Loucy (cell line): ENCODE measurements around the gene GPM6B.

ENCODE experiments used
- H2AFZ ChIP-seq: fragments of 200-600 bp; sonication (generic); 2 replicates; pipeline ENCODE4 v1.6.0; 2016; ENCODE audit warnings: antibody characterized with exemption, mild to moderate bottlenecking, low read length, moderate library complexity
- H3F3A ChIP-seq: fragments of 200-600 bp; 2 replicates; pipeline ENCODE4 v1.6.0; 2016; ENCODE audit warnings: antibody characterized with exemption, low read depth, mild to moderate bottlenecking
- H3K27me3 ChIP-seq: fragments of 200-600 bp; sonication (generic); 2 replicates; pipeline ENCODE4 v1.6.1; 2014; ENCODE audit warnings: low read length, mild to moderate bottlenecking; ENCODE audit not compliant: insufficient read depth, poor library complexity, severe bottlenecking
- H3K36me3 ChIP-seq: fragments of 200-600 bp; sonication (generic); 2 replicates; pipeline ENCODE4 v1.6.1; 2016; ENCODE audit warnings: low read length; ENCODE audit not compliant: insufficient read depth
- H3K4me1 ChIP-seq: fragments of 200-600 bp; sonication (generic); 2 replicates; pipeline ENCODE4 v1.5.1; 2014; ENCODE audit warnings: low read length, mild to moderate bottlenecking; ENCODE audit not compliant: insufficient read depth, poor library complexity, severe bottlenecking
- H3K4me2 ChIP-seq: fragments of 200-600 bp; sonication (generic); 2 replicates; pipeline ENCODE4 v1.6.0; 2014; ENCODE audit warnings: antibody characterized with exemption, low read length, low read depth, mild to moderate bottlenecking; ENCODE audit not compliant: poor library complexity, severe bottlenecking
- H3K4me3 ChIP-seq: fragments of 200-600 bp; sonication (generic); 2 replicates; pipeline ENCODE4 v1.5.1; 2014; ENCODE audit warnings: low read length, mild to moderate bottlenecking, mixed read lengths; ENCODE audit not compliant: poor library complexity, severe bottlenecking
- H3K79me2 ChIP-seq: fragments of 200-600 bp; sonication (generic); 2 replicates; pipeline ENCODE4 v1.6.1; 2014; ENCODE audit warnings: low read length; ENCODE audit not compliant: insufficient read depth
- H3K9ac ChIP-seq: fragments of 200-600 bp; sonication (generic); 2 replicates; pipeline ENCODE4 v1.6.0; 2014; ENCODE audit warnings: mild to moderate bottlenecking, low read depth, low read length, moderate library complexity; ENCODE audit not compliant: poor library complexity, severe bottlenecking
- H3K9me2 ChIP-seq: fragments of 200-600 bp; sonication (generic); replicated peaks from 2 replicates; pipeline ENCODE4 v1.6.1; 2016; ENCODE audit warnings: low read depth, low read length, mixed read lengths
- H3K9me3 ChIP-seq: fragments of 200-600 bp; sonication (generic); 2 replicates; pipeline ENCODE4 v1.6.1; 2014; ENCODE audit warnings: mild to moderate bottlenecking, antibody characterized with exemption, low read length, low read depth; ENCODE audit not compliant: insufficient read depth
- H4K20me1 ChIP-seq: fragments of 200-600 bp; sonication (generic); 2 replicates; pipeline ENCODE4 v1.6.0; 2014; ENCODE audit warnings: antibody characterized with exemption, low read length, mild to moderate bottlenecking; ENCODE audit not compliant: insufficient read depth, poor library complexity, severe bottlenecking
- CTCF ChIP-seq: fragments of 200-600 bp; sonication (generic); conservative IDR thresholded peaks from 2 replicates; pipeline ENCODE4 v1.5.1; 2014; ENCODE audit warnings: mild to moderate bottlenecking, antibody characterized with exemption, low read length
- EZH2phosphoT487 ChIP-seq: fragments of 200-600 bp; IDR thresholded peaks from 2 replicates; pipeline ENCODE4 v1.6.1; 2018; ENCODE audit warnings: antibody characterized with exemption, mild to moderate bottlenecking, moderate library complexity, borderline replicate concordance

Gene GPM6B

DNA sequence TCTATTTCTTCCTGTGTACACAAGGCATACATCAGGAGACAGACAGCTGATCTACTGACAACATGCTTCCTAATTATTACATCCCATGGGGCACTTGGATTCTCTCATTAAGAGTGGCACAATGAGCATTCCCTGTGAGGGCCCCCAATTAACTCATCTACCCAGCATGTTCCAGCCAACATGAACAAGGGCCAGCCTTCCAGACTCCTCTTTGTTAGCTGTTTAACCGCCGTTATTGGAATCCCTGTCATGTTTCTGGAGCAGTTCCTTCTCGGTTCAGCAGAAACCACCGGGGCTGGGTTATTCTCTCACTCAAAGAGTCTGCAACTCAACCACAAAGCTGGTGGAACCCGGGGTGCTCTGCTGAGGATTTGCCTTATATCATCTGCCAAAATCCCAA lies 9.9 kb upstream of the GPM6B start:
- no peaks in the 10 kb centered on the region for H3K27me3 ChIP-seq
- no peak overlapping the region for H3K4me2 ChIP-seq
- H3K9ac ChIP-seq, result no peak overlapping the region

GRCh38 chrX:13825178-13825762 lies 8.4 kb upstream of the GPM6B start:
- Histone ChIP-seq H3K9me3 (no peaks in the 10 kb centered on the region), H3F3A (no peaks in the 10 kb centered on the region), H3K9me2 (no peaks in the 10 kb centered on the region), H3K4me1 (no peaks in the 10 kb centered on the region), H4K20me1 (no peaks in the 10 kb centered on the region), H2AFZ (no peak overlapping the region), H3K4me3 (no peak overlapping the region), H3K27me3 (no peaks in the 10 kb centered on the region), H3K9ac (no peak overlapping the region), H3K79me2 (no peaks in the 10 kb centered on the region), H3K4me2 (no peak overlapping the region), H3K36me3 (no peaks in the 10 kb centered on the region)
- TF ChIP-seq CTCF (no peak), EZH2phosphoT487 (no peak)

More for the DNA sequence above, 9.9 kb upstream of the GPM6B start:
- H2AFZ ChIP-seq, result no peak overlapping the region
- TF ChIP-seq EZH2phosphoT487 (no peak), CTCF (no peak)
- no peaks in the 10 kb centered on the region for H3K79me2 ChIP-seq
- H3F3A ChIP-seq, result no peaks in the 10 kb centered on the region
- H3K4me3 ChIP-seq, result no peak overlapping the region
- H3K4me1 ChIP-seq, result no peaks in the 10 kb centered on the region
- H3K9me2 ChIP-seq, result no peaks in the 10 kb centered on the region
- H3K9me3 ChIP-seq, result no peaks in the 10 kb centered on the region
- H3K36me3 ChIP-seq, result no peaks in the 10 kb centered on the region
- no peaks in the 10 kb centered on the region for H4K20me1 ChIP-seq

DNA sequence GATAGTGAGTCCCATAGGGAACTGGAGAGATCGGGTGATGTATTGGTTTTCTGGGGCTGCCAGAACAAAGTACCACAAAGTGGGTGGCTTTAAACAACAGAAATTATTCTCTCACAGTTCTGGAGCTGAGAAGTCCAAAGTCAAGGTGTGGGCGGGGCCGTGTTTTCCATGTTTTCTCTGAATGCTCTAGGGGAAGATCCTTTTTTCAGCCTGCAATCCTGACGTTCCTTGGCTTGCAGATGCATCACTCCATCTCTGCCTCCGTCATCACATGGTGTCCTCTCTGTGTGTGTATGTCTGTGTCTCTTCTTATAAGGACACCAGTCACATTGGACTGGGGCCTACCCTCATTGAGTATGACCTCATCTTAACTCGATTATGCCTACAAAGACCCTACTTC lies 7.9 kb upstream of the GPM6B start:
- Histone ChIP-seq H3K4me1 (no peaks in the 10 kb centered on the region), H3K27me3 (no peaks in the 10 kb centered on the region), H3K9me2 (no peaks in the 10 kb centered on the region), H3K9me3 (no peaks in the 10 kb centered on the region), H4K20me1 (no peaks in the 10 kb centered on the region), H3F3A (no peaks in the 10 kb centered on the region), H3K4me3 (no peak overlapping the region), H3K4me2 (no peak overlapping the region), H2AFZ (no peak overlapping the region), H3K9ac (no peak overlapping the region), H3K36me3 (no peaks in the 10 kb centered on the region), H3K79me2 (no peaks in the 10 kb centered on the region)
- TF ChIP-seq CTCF (no peak), EZH2phosphoT487 (no peak)
